ENCODE measurements around the gene UPK1A. TPM values are rescaled to one million over a fixed set of nuclear protein-coding genes. Genes with fewer than 3 reads are reported as not detected.

The UPK1A gene
- total and polyA plus RNA-seq, 9 of the 15 experiments (the other 6 are each of a cell fraction or from before 2014, with no cell fraction given) = 0.06 to 0.13 TPM; not detected in 7

- no peak for FAIRE-seq
- H3K9me1 ChIP-seq (ENCODE audit: control insufficient read depth, insufficient read depth, low read length) = no peaks in the 10 kb centered on the region
- ChIA-PET POLR2A (interaction anchor here (0.6 kb wide), 1 partner anchor 143 kb away, joined by 3 read pairs; no protein-coding TSS in a partner anchor), CTCF (ENCODE audit: low intra/inter-chr PET ratio) (no interaction called here)
- H2AFZ ChIP-seq (ENCODE audit: low read depth, low read length) = no peak overlapping the region
- no peaks in the 10 kb centered on the region for H3K79me2 ChIP-seq (ENCODE audit: control insufficient read depth, insufficient read depth, low read length)
- no TSS peak for BruUV-seq (replicated peaks)
- in situ Hi-C loops (cut with MboI) (no loop called here), intact Hi-C loops (cut with micrococcal nuclease) (loop anchor here (5.0 to 10.0 kb wide), 2 partner anchors 83 to 105 kb away; partner anchors contain the start of genes IGFLR1, LIN37, PSENEN and U2AF1L4)
- TF ChIP-seq POLR3A (IDR thresholded peaks at IDR 0.05; ENCODE audit: borderline replicate concordance, extremely low read depth, insufficient read depth, insufficient read length) (no peak), ZNF311 (CRISPR knock-in tag; IDR thresholded peaks at IDR 0.05) (no peak), ZBTB34 (CRISPR knock-in tag; IDR thresholded peaks at IDR 0.05) (no peak)
- H3K4me1 ChIP-seq (replicated peaks in 1 of 2; ENCODE audit: control insufficient read depth in 2 of 2, insufficient read depth in 2 of 2, low read length in 2 of 2) = peaks cover 21 to 48% of the 10 kb centered on the region in 2 experiments
- H3K9ac ChIP-seq (ENCODE audit: insufficient read depth in 1 of 2, low read depth in 2 of 2, low read length in 2 of 2) = no peak overlapping the region
- no peak overlapping the region for H3K4me3 ChIP-seq
- H3K27ac ChIP-seq (ENCODE audit: extremely low read depth, low read depth, low read length) = 0 out of 3 replicates have a peak overlapping the region, but pooled peaks have one; percentile 12
- no peaks in the 10 kb centered on the region for H4K20me1 ChIP-seq (replicated peaks; ENCODE audit: control insufficient read depth, insufficient read depth, low read length)
- WGBS (ENCODE audit: insufficient coverage, low coverage, missing lambda C conversion rate) = 80% methylated on average over 8 of the region's 8 CpGs
- no peaks in the 10 kb centered on the region for H3K9me3 ChIP-seq (replicated peaks; ENCODE audit: control insufficient read depth, insufficient read depth, low read depth, low read length)
- H3K4me2 ChIP-seq (ENCODE audit: insufficient read depth, low read length) = no peak overlapping the region
- H3K27me3 ChIP-seq (ENCODE audit: control insufficient read depth in 2 of 2, insufficient read depth in 2 of 2, low read length in 2 of 2) = no peaks in the 10 kb centered on the region
- H3K36me3 ChIP-seq (ENCODE audit: control insufficient read depth, insufficient read depth, low read length) = peaks cover 33% of the 10 kb centered on the region
- no peak for ATAC-seq
- no peak for DNase-seq (ENCODE audit: extremely low read depth in 1 of 4, low spot score in 3 of 4)
Measured at GRCh38 chr19:35639863-35640262, 26.5 kb upstream of the UPK1A start.

Measured in K562 (cell line).